Upper lobe of left lung (tissue), 4 donors: ENCODE data around the gene DLK1.

Experiments used
- EP300 ChIP-seq, 4 donors: sonication (generic); formaldehyde crosslinking; IDR thresholded peaks; one replicate each; pipeline ENCODE4 v1.5.1; 2017; ENCODE audit warnings: antibody characterized with exemption in 4 of 4, control low read depth in 2 of 4
- POLR2A ChIP-seq, 4 donors: fragments of 450-650 bp; IDR thresholded peaks; one replicate each; pipeline ENCODE4 v1.5.1; 2016 to 2017; ENCODE audit warnings: antibody characterized with exemption in 4 of 4, mild to moderate bottlenecking in 2 of 4
- POLR2AphosphoS5 ChIP-seq, 2 donors: sonication (generic); formaldehyde crosslinking; IDR thresholded peaks; one replicate each; pipeline ENCODE4 v1.5.1; 2017; ENCODE audit warnings: antibody characterized with exemption in 2 of 2
- TF ChIP-seq, protein P1 (sequence below), 6 experiments: fragments of 450-650 bp in 4 of 6; fragments of 200-600 bp in 2 of 6; sonication (generic) in 2 of 6; IDR thresholded peaks; one replicate each; pipeline ENCODE4 v1.5.1; 2016 to 2019; ENCODE audit warnings: antibody characterized with exemption in 6 of 6

DNA sequence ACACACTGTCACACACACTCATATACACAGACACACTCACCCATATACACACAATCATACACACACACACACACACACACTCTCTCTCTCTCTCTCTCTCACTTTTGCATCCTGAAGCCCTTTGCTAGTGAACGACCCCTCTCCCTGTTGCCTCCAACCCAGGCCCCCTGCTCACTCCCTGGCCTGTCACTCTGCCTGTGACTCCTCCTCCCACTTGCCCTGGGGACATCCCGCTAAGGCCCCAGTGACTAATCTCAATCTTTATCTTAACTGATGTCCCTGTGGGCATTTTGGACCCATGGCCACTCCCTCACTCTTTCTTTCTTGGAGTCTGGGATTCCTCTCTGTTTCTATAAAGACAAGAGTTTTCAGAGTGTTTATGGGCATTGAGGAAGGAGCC lies 10.9 kb upstream of the DLK1 start:
- TF ChIP-seq, protein P1, sequence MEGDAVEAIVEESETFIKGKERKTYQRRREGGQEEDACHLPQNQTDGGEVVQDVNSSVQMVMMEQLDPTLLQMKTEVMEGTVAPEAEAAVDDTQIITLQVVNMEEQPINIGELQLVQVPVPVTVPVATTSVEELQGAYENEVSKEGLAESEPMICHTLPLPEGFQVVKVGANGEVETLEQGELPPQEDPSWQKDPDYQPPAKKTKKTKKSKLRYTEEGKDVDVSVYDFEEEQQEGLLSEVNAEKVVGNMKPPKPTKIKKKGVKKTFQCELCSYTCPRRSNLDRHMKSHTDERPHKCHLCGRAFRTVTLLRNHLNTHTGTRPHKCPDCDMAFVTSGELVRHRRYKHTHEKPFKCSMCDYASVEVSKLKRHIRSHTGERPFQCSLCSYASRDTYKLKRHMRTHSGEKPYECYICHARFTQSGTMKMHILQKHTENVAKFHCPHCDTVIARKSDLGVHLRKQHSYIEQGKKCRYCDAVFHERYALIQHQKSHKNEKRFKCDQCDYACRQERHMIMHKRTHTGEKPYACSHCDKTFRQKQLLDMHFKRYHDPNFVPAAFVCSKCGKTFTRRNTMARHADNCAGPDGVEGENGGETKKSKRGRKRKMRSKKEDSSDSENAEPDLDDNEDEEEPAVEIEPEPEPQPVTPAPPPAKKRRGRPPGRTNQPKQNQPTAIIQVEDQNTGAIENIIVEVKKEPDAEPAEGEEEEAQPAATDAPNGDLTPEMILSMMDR (IDR thresholded peaks at IDR 0.05), result no peak
- TF ChIP-seq POLR2A (IDR thresholded peaks at IDR 0.05) (no peak), POLR2AphosphoS5 (IDR thresholded peaks at IDR 0.05) (no peak), EP300 (IDR thresholded peaks at IDR 0.05) (no peak)
